ENCODE data around the gene LRMDA.

The LRMDA gene

GRCh38 chr10:76397181-76398042, 966.0 kb downstream of the LRMDA start:
- no peak overlapping the region for H3K4me2 ChIP-seq (ENCODE audit: low read length)
- TF ChIP-seq CTCF (IDR thresholded peaks at IDR 0.05), result no peak
- H3K4me1 ChIP-seq, result no peaks in the 10 kb centered on the region
- no peak overlapping the region for H3K4me3 ChIP-seq (ENCODE audit: low read depth, low read length)
- H2AFZ ChIP-seq, result no peak overlapping the region
- no peak overlapping the region for H3K9ac ChIP-seq
- no peak overlapping the region for H3K27ac ChIP-seq
- no peaks in the 10 kb centered on the region for H3K9me3 ChIP-seq (ENCODE audit: control insufficient read depth, low read length)
- H3K27me3 ChIP-seq (ENCODE audit: control insufficient read depth, insufficient read depth, low read length), result no peaks in the 10 kb centered on the region
- H3K79me2 ChIP-seq, result no peaks in the 10 kb centered on the region
- no peaks in the 10 kb centered on the region for H3K36me3 ChIP-seq (ENCODE audit: control insufficient read depth, insufficient read depth, low read length)

DNA sequence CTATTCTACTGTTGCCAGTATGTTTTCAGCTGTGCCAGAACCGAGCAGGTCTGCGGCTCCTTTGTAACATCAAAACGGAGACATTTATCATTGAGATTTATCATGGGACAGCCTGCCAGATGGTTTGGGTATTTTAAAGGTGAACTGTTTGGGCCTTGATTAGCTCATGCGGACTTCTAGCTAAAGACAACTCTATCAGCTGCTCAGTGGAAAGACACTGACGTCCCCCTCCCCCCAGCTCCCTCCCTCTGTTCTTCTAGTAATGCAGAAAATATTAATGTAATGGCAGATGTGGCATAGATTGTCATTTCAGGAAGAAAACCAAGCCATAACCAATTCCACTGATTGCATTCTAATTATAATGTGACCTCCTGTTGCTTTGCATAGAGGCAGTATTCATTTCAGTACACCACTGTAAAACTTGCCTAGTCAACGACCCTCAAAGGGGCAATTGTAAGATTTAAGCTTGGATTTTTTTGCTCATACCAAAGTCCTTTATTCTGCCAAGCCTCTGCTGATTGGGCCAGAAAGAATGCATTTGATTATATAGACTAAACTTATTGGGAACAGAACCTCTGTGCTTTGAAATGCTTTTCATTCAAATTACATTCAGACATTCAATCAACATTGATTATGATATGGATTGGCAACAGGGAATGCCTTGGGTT, 966.8 kb downstream of the LRMDA start:
- Histone ChIP-seq H3K4me2 (ENCODE audit: low read length) (no peak overlapping the region), H3K4me1 (no peaks in the 10 kb centered on the region)
- TF ChIP-seq CTCF (IDR thresholded peaks at IDR 0.05), result no peak

DNA sequence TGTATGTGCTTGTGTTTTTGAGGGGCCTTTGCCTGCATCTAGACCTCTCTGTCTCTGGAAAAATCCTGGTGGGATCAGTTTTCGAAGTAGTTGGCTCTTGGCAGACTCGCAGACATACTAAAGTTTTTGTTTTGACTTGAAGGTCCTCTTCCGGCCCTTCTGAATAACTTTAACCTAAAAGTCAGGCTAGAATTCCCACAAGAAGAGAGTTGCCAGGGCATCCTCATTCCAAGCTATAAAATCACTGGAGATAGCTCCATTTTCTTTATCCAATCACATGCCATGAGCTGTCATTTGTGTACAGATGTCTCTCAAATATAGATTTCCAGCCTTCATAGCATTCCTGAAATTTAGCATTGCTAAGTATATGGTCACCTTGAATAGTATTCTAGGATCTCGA, 967.8 kb downstream of the LRMDA start:
- Histone ChIP-seq H3K4me2 (ENCODE audit: low read length) (no peak overlapping the region), H2AFZ (no peak overlapping the region), H3K9ac (no peak overlapping the region), H3K4me3 (ENCODE audit: low read depth, low read length) (no peak overlapping the region), H3K4me1 (no peaks in the 10 kb centered on the region), H3K9me3 (ENCODE audit: control insufficient read depth, low read length) (no peaks in the 10 kb centered on the region), H3K27ac (no peak overlapping the region), H3K36me3 (ENCODE audit: control insufficient read depth, insufficient read depth, low read length) (no peaks in the 10 kb centered on the region), H3K27me3 (ENCODE audit: control insufficient read depth, insufficient read depth, low read length) (no peaks in the 10 kb centered on the region), H3K79me2 (no peaks in the 10 kb centered on the region)
- no peak for TF ChIP-seq CTCF (IDR thresholded peaks at IDR 0.05)

More for the DNA sequence above, 966.8 kb downstream of the LRMDA start:
- Histone ChIP-seq H3K9me3 (ENCODE audit: control insufficient read depth, low read length) (no peaks in the 10 kb centered on the region), H3K27me3 (ENCODE audit: control insufficient read depth, insufficient read depth, low read length) (no peaks in the 10 kb centered on the region), H3K4me3 (ENCODE audit: low read depth, low read length) (no peak overlapping the region), H3K9ac (no peak overlapping the region), H3K79me2 (no peaks in the 10 kb centered on the region), H3K27ac (no peak overlapping the region), H3K36me3 (ENCODE audit: control insufficient read depth, insufficient read depth, low read length) (no peaks in the 10 kb centered on the region), H2AFZ (no peak overlapping the region)

DNA sequence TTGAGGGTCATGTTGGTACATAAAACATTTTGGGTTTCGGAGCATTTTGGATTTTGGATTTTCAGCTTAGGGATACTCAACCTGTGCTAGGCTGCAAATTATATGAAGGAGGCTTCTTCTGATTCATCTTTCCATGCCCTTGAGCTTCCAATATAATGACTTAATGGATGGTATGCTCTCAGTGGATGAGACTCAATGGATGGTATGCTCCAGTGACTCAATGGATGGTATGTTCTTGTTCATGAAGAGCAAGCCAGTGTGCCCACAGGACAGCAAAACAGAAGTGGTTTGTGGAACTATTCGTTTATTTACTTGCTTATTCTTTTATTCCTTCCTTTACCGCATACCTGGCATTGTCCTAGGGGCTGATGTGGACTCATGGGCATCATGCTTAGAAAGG, 969.6 kb downstream of the LRMDA start:
- Histone ChIP-seq H3K4me1 (no peaks in the 10 kb centered on the region), H2AFZ (no peak overlapping the region), H3K36me3 (ENCODE audit: control insufficient read depth, insufficient read depth, low read length) (no peaks in the 10 kb centered on the region), H3K27me3 (ENCODE audit: control insufficient read depth, insufficient read depth, low read length) (no peaks in the 10 kb centered on the region), H3K9me3 (ENCODE audit: control insufficient read depth, low read length) (no peaks in the 10 kb centered on the region), H3K4me2 (ENCODE audit: low read length) (no peak overlapping the region), H3K9ac (no peak overlapping the region), H3K27ac (no peak overlapping the region), H3K4me3 (ENCODE audit: low read depth, low read length) (no peak overlapping the region), H3K79me2 (no peaks in the 10 kb centered on the region)
- no peak for TF ChIP-seq CTCF (IDR thresholded peaks at IDR 0.05)

Measured in parathyroid adenoma (tissue), 2 donors.